HT-29 (cell line): ENCODE results near the gene FAM180B. TPM values are rescaled to one million over a fixed set of nuclear protein-coding genes. Genes with fewer than 3 reads are reported as not detected.
A peak's percentile ranks its signal among the peaks of the same experiment; 100 is the strongest.

Experiments
- DNase-seq: peaks from one replicate; pipeline ENCODE4 v3.0.0-alpha.2; 2015; ENCODE audit warnings: low spot score
- total RNA-seq: library from RNA; depleted of rRNA; stranded (reverse); fragments of >200 nt; shearing (Covaris generic); gene quantifications from 2 replicates; pipeline ENCODE4 v1.2.3, GENCODE V29; 2014

Gene FAM180B
- total RNA-seq, 1 experiment from 2014 or later = not detected

GRCh38 chr11:47566149-47566698, 20.3 kb upstream of the FAM180B start:
- no peak for DNase-seq

GRCh38 chr11:47569646-47570045, 16.8 kb upstream of the FAM180B start:
- DNase-seq = no peak

- DNase-seq = no peak
Measured at GRCh38 chr11:47570651-47571356, 15.7 kb upstream of the FAM180B start.

- DNase-seq = no peak
Measured at GRCh38 chr11:47571357-47571729, 15.1 kb upstream of the FAM180B start.

GRCh38 chr11:47571895-47572294, 14.6 kb upstream of the FAM180B start:
- DNase-seq = no peak

GRCh38 chr11:47572715-47573255, 13.7 kb upstream of the FAM180B start:
- DNase-seq = no peak

GRCh38 chr11:47573321-47573720, 13.2 kb upstream of the FAM180B start:
- DNase-seq = no peak

- no peak for DNase-seq
Measured at GRCh38 chr11:47577460-47578041, 8.9 kb upstream of the FAM180B start.

- peak; percentile 98 for DNase-seq
Measured at GRCh38 chr11:47578524-47579494, 7.7 kb upstream of the FAM180B start, which contains the start of the genes KBTBD4 and NDUFS3. Gene KBTBD4 (minus strand): TSS chr11:47578970. CDS start chr11:47578951, 19 bp downstream. Gene NDUFS3 (plus strand): TSS chr11:47579074. CDS start chr11:47579092, 18 bp downstream.

GRCh38 chr11:47583844-47584243, 2.6 kb upstream of the FAM180B start:
- DNase-seq = no peak

GRCh38 chr11:47587039-47587716, 700 bp downstream of the FAM180B start:
- no peak for DNase-seq

- no peak for DNase-seq
Measured at GRCh38 chr11:47587723-47588326, 1.3 kb downstream of the FAM180B start.

GRCh38 chr11:47589118-47589517, 2.6 kb downstream of the FAM180B start:
- no peak for DNase-seq

- no peak for DNase-seq
Measured at GRCh38 chr11:47589584-47589976, 3.1 kb downstream of the FAM180B start.

- DNase-seq = no peak
Measured at GRCh38 chr11:47589977-47590861, 3.7 kb downstream of the FAM180B start.

- DNase-seq = no peak
Measured at GRCh38 chr11:47591764-47592163, 5.3 kb downstream of the FAM180B start.

- no peak for DNase-seq
Measured at GRCh38 chr11:47592251-47592650, 5.8 kb downstream of the FAM180B start.

GRCh38 chr11:47592970-47593369, 6.5 kb downstream of the FAM180B start:
- DNase-seq = no peak

GRCh38 chr11:47593492-47593933, 7.0 kb downstream of the FAM180B start:
- no peak for DNase-seq
